ENCODE measurements around the gene MYL6B.

The MYL6B gene

GRCh38 chr12:56172839-56173238, 20.5 kb downstream of the MYL6B start:
- no peak for DNase-seq (ENCODE audit: low spot score)

GRCh38 chr12:56178347-56178746, 26.0 kb downstream of the MYL6B start:
- no peak for DNase-seq (ENCODE audit: low spot score)

GRCh38 chr12:56186957-56187356, 34.6 kb downstream of the MYL6B start:
- no peak for DNase-seq (ENCODE audit: low spot score)

- peak; percentile 15 for DNase-seq (ENCODE audit: low spot score)
Measured at GRCh38 chr12:56188131-56188777, 35.9 kb downstream of the MYL6B start.

- peak; percentile 10 for DNase-seq (ENCODE audit: low spot score)
Measured at GRCh38 chr12:56188778-56189098, 36.4 kb downstream of the MYL6B start.

- DNase-seq (ENCODE audit: low spot score) = peak; percentile 90
Measured at GRCh38 chr12:56189099-56189917, 36.9 kb downstream of the MYL6B start, which contains the start of gene SMARCC2. Gene SMARCC2 (minus strand): TSS chr12:56189483. CDS start chr12:56189461, 22 bp downstream.

- peak; percentile 94 for DNase-seq (ENCODE audit: low spot score)
Measured at GRCh38 chr12:56189918-56190694, 37.7 kb downstream of the MYL6B start.

- no peak for DNase-seq (ENCODE audit: low spot score)
Measured at GRCh38 chr12:56190695-56191155, 38.3 kb downstream of the MYL6B start.

- DNase-seq (ENCODE audit: low spot score) = no peak
Measured at GRCh38 chr12:56192582-56192981, 40.2 kb downstream of the MYL6B start.

- peak; percentile 86 for DNase-seq (ENCODE audit: low spot score)
Measured at GRCh38 chr12:56193025-56193578, 40.7 kb downstream of the MYL6B start.

- DNase-seq (ENCODE audit: low spot score) = peak; percentile 37
Measured at GRCh38 chr12:56196818-56197550, 44.6 kb downstream of the MYL6B start.

GRCh38 chr12:56197921-56198635, 45.7 kb downstream of the MYL6B start:
- DNase-seq (ENCODE audit: low spot score) = no peak

- no peak for DNase-seq (ENCODE audit: low spot score)
Measured at GRCh38 chr12:56198836-56199235, 46.4 kb downstream of the MYL6B start.

GRCh38 chr12:56202366-56202765, 50.0 kb downstream of the MYL6B start:
- DNase-seq (ENCODE audit: low spot score) = no peak

- DNase-seq (ENCODE audit: low spot score) = no peak
Measured at GRCh38 chr12:56202838-56203237, 50.5 kb downstream of the MYL6B start.

- no peak for DNase-seq (ENCODE audit: low spot score)
Measured at GRCh38 chr12:56204275-56204674, 51.9 kb downstream of the MYL6B start.

GRCh38 chr12:56205445-56205844, 53.1 kb downstream of the MYL6B start:
- DNase-seq (ENCODE audit: low spot score) = no peak

GRCh38 chr12:56206452-56207166, 54.2 kb downstream of the MYL6B start:
- DNase-seq (ENCODE audit: low spot score) = peak; percentile 50
